SKM-1 treated with dmso at 0.1 percent for 144 hours (cell line): ENCODE measurements around the gene LCN9.

Source experiments
- DNase-seq: peaks from one replicate; lab custom pipeline; 2025; ENCODE audit not compliant: unreplicated experiment; lab: John Stamatoyannopoulos, UW

LCN9 gene

GRCh38 chr9:135696446-135696845 is 33.3 kb downstream of the LCN9 start:
- DNase-seq = no peak

DNA sequence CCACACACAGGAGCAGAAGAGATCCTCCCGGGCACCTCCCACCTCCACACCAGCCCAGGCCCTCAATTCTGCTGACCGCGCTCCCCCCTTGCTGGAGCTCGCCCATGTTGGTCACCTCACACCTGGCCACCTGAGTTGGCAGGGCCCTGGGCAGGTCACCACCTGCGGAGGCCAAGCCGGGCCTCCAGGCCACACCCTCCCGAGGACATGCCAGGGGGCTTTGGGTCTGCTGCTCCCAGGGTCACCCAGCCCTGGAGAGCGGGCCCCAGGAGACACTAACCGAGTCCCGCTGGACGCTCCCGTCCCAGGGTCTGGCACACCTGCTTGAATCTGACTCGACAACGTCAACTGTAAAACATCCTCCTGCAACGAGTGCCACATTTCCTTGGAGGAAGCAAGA is 34.1 kb downstream of the LCN9 start:
- no peak for DNase-seq

DNA sequence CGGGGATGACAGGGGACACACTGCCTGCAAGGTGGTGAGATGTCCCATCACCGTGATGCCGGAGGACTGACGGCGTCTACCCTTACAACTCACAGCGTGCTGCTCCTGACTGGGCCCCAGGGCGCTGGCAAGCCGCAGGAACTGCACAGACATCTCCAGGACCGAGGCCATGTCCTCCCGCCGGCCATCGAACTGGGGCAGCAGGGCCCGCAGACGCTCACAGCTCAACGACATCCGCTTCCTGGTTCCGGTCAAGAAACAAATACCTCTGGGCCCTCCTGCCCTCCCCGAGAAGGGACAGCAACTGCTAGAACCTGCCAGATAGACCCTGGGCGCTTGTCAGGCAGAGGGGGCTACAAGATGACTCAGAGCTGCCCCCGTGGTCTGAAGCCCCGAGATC is 35.1 kb downstream of the LCN9 start:
- no peak for DNase-seq

DNA sequence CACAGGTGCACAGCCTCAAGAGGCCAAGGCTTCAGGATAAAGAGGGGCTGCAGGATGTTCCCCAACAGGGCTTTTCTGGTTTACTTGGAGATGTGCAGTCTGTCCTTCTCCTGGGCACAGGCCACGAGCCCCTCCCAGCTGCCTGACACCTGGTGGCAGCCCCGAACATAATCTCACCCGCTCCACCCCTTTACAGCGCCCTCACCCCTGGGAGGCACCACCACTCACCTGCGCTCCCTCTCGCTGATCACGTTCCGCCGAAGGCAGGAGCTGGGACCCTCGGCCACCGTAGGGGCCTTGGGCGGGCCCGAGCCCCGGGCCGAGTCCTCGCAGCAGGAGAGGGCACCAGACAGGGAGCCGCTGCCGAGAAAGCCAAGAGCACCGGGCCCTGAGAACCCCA is 35.7 kb downstream of the LCN9 start:
- DNase-seq = no peak

DNA sequence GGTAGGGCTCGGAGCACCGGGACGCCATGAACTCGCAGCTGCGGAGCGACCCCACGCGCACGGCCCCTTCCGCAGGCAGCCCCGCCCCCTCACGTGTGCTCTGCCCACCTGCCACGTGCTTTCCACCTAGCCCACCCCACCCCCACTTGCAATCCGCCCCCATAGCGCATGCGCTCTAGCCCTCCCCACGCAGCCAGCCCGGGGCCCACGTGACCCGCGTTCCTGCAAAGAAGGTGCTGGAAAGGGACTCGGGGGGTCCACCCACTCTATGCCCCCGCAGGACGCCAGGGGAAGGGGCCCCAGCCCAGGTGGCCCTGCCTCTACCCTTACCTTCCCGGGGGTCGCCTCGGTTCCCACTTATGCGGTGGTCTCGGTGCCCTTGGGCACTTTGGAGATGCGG is 36.3 kb downstream of the LCN9 start, which contains the start of gene SOHLH1:
Gene SOHLH1, minus strand, starts transcription at position 42 of the 400 bp plus-strand sequence. Its CDS starts 14 bp downstream, at position 28.
- no peak for DNase-seq

DNA sequence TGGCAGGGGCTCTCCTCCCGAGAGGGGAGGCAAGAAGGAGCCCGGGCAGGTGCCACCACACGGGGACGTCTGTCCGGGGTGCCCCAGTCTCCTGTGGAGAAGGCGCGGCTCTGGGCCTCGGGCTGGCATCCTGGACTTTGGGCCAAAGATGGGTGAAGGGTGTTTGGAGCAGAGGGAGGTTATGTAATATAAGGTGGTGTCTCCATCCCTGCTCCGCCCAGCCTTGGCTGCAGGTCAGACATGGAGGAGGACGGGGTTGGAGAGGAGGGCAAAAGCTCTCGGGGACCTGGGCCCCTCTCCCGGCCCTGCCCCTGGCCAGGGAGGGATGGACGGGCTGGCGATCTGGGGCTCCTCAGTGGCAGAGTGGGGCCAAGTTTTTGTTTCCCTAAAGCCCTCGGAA is 37.4 kb downstream of the LCN9 start:
- no peak for DNase-seq

DNA sequence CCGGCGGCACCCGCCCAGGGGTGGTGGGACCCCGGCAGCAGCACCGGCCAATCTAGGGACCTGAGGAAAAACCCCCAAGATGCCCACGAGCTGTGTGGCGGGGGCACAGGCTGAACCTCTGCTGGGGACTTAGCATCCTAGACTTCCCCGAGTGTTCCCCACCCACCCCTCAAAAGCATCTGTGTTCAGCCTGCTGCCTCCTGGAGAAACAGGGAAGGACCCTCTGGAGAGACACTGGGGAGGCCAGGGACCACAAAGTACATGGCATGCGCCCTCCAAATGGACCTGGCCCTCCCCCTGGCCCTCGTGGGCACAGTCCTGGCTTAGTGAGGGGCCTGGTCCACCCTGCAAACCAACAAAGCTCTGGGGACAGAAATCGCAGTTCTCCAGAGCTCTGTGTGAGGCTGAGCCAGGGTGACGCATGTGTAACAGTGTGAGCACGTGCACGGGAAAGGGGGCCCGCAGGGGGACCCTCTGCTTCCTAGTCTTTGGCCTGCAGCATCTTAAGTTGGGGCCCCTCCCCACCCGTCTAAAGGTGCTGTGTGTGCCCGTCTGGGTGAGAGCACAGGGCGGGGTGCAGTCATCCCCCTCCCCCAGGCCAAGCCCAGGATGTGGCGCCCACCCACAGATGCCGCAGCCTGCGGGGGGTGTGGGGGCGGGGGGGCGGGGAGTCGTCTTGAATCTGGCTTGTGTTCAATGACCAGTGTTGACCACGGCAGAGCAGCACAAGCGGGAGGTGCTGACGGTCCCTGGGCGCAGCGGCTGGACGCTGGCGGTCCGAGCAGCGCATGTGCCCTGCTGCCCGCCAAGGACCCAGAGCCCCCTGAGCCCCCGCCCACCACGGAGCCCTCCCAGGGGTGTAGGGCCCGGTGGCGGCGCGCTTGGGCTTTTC is 38.2 kb downstream of the LCN9 start:
- no peak for DNase-seq

DNA sequence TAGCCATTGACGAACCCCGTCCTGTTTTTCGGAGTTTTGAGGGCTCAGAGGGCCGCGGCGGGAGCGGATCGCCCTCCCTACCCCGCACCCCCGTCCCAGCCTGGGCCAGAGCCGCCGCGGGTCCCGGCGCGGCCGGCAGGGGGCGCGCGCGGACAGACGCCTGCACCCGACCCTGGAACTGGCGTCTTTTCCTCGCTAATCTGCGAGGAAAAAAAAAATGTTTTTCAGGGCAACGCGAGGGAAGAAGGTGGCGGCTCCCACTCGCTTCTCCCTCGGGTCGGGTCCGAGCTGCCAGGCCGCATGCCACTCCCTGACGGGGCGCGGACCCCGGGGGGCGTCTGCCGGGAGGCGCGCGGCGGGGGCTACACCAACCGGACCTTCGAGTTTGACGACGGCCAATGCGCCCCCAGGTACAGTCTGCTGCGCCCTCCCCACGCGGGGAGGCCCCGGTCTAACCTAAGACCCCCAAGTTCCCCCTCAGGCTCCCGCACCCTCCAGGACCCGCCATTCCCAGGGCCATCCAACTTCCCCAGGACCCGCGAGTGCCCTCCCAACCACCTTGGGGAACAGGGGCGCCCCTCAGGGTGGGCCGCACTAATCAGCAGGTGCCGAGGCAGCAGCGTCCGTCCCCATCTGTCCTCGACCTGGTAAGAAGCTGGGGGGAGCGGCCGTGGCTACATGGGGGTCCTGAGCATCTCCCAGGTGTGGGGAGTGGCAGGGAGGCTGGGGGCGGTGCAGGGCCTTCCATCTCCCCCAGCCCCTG is 39.0 kb downstream of the LCN9 start, which contains the start of gene KCNT1:
Gene KCNT1, plus strand, starts transcription at position 227 of the 763 bp plus-strand sequence. Its CDS starts 74 bp downstream, at position 301.
- peak; percentile 34 for DNase-seq

DNA sequence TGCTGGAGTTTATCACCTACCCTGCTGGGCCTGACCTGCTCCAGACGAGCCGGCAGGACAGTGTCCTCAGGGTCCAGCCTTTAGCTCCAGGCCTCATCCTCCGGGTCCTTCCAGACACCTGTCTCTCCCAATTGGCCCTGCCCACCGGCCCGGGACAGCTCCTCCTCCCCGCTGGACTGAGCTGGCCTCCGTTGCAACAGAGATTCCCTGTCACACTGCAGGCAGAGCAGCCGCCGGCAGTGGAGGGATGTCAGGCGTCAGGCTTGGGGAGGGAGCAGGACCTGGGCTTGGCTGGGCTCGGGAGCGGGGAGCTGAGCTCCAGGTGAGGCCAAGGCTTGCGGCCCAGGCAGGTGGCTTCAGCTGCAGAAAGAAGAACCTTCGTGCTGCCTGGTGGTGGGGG is 40.6 kb downstream of the LCN9 start:
- no peak for DNase-seq

GRCh38 chr9:135704483-135704882 is 41.4 kb downstream of the LCN9 start:
- no peak for DNase-seq

- no peak for DNase-seq
Measured at GRCh38 chr9:135705376-135705775, 42.3 kb downstream of the LCN9 start.

DNA sequence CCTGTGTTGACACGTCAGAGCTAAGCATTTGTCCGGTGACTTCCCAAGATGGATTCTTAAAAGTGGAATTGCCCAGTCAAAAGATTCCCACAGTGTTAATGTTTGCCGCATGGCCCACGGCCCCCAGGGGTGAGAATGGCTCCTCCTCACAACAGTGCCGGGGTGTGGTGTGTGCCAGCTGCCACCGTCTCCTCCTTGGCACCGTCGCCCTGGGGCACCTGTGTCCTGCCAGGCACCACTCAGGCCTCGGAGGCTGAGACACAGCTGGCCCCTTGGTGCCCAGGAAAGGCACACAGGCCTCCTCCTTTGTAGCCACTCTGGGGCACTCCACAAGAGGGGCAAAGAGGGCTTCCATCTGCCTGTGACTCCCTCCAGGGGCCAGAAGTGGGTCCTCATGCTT is 43.2 kb downstream of the LCN9 start:
- no peak for DNase-seq

- no peak for DNase-seq
Measured at GRCh38 chr9:135707252-135708138, 44.4 kb downstream of the LCN9 start.

DNA sequence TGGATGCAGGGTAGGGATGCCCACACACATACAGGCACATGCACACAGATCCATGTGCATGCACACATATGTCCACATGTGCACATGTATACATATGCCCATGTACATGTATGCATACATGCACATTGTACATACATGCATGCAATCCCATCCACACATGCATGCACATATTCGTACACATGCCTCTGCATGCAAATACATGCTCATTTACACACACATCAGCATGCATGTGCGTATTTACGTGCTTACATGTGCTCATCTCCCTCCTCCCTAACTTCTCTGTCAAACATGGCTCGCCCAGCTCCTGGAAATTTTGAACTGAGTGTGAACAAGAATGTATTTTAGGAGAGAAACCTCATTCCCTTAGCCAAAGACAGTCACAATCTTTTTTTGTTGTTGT is 45.1 kb downstream of the LCN9 start:
- DNase-seq = no peak

DNA sequence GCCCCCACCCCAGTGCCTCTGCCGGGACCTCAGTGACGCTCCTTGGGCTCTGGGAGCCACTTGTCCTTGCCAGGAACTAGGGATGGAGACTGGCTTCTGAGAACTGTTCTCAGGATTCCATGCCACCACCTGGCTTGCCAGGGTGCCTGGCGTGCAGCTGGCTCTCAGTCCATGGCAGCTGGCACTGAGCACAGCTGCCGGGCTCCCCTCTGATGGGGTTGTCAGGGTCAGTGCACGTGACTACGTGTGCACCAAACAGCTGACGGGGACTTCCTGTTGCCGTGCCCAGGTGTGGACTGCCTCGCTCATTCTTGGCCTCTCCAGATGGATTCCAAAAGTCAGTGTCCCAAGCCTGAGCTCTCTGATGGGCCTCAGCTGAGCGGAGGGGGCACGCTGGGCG is 48.3 kb downstream of the LCN9 start:
- no peak for DNase-seq

- no peak for DNase-seq
Measured at GRCh38 chr9:135711881-135712280, 48.8 kb downstream of the LCN9 start.

- no peak for DNase-seq
Measured at GRCh38 chr9:135712613-135713295, 49.6 kb downstream of the LCN9 start.

GRCh38 chr9:135714242-135715055 is 51.3 kb downstream of the LCN9 start:
- no peak for DNase-seq

DNA sequence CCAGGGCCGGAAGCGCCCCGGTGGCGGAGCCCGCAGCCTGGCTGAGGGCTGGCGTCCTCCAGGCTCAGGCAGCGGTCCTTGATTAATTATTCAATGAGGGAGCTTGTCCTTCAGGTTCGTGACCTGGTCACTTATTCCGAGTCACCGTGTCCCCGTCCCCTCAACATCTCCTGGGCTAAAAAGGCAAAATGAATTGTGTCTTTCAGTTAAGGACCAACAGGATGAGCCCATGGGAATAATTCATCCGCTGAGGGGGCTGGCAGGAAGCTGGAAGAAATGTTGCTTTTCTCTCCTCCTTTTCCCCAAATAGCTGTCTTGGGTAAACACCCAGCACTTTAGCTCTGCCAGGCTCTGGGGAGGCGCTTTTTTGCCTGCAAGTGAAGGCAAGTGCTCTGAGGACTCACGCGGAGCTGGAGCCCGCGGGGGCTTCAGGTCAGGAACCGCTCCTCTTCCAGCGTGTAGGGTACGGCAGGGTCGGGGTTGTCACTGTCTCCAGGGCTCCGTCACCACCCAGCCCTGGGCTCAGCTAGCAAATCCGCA is 52.0 kb downstream of the LCN9 start:
- DNase-seq = no peak
